Right renal cortex interstitium (tissue), 3 donors: ENCODE data around the gene ALPP. TPM values are rescaled to one million over a fixed set of nuclear protein-coding genes. Genes with fewer than 3 reads are reported as not detected.
"Not testable (repeated sequence)": the region's sequence is repeated elsewhere in the genome, so short reads cannot be mapped to it uniquely, and the experiment has no call there.

Experiments used
- DNase-seq, 3 donors: peaks; one replicate each; pipeline ENCODE4 v3.0.0-alpha.2; 2013; ENCODE audit warnings: low read depth in 3 of 3, low spot score in 2 of 3
- polyA plus RNA-seq, 3 donors: library from polyadenylated mRNA; unstranded; fragments of 120-200 nt; gene quantifications; one replicate each; pipeline ENCODE4 v1.2.1, GENCODE V29; 2013; ENCODE audit not compliant: insufficient read length in 3 of 3

ALPP gene
- polyA plus RNA-seq, 3 donors: 0.06 TPM; not detected in 2

DNA sequence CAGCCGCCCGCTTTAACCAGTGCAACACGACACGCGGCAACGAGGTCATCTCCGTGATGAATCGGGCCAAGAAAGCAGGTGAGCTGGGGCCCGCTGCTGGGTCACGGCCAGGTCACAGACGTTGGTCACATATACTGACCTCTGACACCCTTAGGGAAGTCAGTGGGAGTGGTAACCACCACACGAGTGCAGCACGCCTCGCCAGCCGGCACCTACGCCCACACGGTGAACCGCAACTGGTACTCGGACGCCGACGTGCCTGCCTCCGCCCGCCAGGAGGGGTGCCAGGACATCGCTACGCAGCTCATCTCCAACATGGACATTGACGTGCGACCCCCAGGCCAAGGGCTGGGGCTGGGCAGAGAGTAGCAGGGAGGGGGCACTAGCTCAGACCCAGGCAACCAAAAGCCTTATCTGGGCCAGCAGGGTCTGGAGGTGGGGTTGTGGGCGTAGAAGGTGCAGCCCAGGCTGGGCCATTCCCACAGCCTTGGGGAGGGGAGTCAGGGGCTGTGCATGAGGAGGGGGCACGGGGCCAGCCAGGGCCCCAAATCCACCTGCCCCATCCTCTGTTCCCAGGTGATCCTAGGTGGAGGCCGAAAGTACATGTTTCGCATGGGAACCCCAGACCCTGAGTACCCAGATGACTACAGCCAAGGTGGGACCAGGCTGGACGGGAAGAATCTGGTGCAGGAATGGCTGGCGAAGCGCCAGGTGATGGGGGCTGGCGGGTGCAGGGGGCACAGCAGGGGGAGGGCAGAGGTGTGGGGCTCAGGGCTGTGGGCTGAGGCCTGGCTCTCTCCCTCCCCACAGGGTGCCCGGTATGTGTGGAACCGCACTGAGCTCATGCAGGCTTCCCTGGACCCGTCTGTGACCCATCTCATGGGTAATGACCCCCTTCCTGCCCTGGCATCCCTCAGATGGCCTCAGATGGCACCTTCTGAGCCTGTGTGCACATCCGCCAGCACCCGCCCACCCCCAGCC, 1.3 kb downstream of the ALPP start:
- DNase-seq: not testable (repeated sequence)

DNA sequence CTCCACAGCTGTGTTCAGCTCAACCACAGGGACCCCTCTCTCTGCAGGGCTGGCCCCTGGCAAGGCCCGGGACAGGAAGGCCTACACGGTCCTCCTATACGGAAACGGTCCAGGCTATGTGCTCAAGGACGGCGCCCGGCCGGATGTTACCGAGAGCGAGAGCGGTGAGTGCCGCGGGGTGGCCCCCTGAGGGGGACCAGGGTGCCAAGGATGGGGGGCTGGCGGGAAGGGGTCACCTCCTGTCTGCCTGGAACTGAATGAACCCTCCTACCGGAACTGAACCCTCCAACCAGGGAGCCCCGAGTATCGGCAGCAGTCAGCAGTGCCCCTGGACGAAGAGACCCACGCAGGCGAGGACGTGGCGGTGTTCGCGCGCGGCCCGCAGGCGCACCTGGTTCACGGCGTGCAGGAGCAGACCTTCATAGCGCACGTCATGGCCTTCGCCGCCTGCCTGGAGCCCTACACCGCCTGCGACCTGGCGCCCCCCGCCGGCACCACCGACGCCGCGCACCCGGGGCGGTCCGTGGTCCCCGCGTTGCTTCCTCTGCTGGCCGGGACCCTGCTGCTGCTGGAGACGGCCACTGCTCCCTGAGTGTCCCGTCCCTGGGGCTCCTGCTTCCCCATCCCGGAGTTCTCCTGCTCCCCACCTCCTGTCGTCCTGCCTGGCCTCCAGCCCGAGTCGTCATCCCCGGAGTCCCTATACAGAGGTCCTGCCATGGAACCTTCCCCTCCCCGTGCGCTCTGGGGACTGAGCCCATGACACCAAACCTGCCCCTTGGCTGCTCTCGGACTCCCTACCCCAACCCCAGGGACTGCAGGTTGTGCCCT, 2.9 kb downstream of the ALPP start:
- DNase-seq: not testable (repeated sequence)

GRCh38 chr2:232382331-232383225, 4.0 kb downstream of the ALPP start:
- DNase-seq: no peak

GRCh38 chr2:232384466-232384865, 5.9 kb downstream of the ALPP start:
- DNase-seq: no peak

DNA sequence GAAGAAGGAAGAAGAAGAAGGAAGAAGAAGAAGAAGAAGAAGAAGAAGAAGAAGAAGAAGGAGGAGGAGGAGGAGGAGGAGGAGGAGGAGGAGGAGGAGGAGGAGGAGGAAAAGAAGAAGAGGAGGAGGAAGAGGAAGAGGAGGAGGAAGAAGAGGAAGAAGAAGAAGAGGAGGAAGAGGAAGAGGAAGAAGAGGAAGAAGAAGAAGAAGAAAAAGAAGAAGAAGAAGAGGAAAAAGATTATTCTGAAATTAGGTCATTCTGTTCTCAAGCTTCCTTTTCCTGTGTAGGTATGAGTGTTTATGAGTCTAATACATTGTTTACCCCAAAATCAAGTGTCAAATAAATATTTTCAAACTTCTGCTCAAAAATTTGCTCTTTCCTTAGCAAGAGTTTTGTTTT, 6.5 kb downstream of the ALPP start:
- DNase-seq: not testable (repeated sequence)

GRCh38 chr2:232385660-232386489, 7.3 kb downstream of the ALPP start:
- DNase-seq: no peak

DNA sequence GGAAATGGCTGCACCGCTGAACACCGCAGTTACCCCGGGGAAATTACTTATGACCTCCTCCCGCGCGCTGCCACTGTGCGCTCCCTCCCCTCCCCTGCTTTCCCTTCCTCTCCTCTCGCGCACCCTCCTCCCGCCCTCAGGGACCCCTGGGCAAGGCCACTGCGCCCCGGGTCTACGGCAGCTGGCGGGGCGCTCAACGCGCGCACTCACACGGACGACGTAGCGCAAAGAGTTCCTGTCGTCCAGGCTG, 7.9 kb downstream of the ALPP start:
- DNase-seq: no peak

DNA sequence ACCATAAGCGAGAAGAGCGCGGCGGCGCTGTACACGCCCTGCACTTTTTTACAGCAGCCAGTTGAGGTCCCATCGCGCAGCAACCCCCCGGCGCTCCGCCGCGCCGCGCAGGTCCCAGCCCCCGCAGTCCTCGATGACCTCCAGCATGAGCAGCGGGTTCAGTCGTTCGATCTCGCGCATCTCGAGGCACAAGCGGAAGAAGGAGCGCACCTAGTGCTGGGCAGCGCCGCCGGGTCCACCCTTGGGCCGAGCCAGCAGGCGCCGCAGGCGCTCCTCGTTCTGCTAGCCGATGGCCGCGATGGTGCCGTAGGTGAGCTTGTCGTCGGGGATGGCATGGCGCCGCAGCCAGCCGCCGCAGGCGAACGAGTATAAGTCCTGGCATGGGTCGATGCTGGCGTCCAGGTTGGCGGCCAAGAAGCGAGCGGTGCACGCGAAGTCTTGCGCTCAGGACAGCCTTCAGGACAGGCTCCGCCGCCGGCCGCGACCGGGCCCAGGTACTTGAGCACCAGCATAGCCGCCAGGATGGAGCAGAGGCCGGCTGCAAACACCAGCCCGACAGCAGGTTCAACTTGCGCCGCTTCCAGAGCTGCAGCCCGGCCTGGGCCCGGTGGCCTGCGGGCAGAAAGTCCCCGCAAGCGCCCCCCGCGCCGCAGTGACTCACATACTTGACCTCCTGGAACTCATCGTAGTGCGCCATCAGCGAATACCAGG, 8.3 kb downstream of the ALPP start:
- no peak for DNase-seq

- no peak for DNase-seq
These were observed 9.1 kb downstream of the ALPP start for GRCh38 chr2:232387451-232388171.

GRCh38 chr2:232388324-232388891, 9.9 kb downstream of the ALPP start:
- no peak for DNase-seq

GRCh38 chr2:232389327-232389726, 10.8 kb downstream of the ALPP start:
- no peak for DNase-seq

DNA sequence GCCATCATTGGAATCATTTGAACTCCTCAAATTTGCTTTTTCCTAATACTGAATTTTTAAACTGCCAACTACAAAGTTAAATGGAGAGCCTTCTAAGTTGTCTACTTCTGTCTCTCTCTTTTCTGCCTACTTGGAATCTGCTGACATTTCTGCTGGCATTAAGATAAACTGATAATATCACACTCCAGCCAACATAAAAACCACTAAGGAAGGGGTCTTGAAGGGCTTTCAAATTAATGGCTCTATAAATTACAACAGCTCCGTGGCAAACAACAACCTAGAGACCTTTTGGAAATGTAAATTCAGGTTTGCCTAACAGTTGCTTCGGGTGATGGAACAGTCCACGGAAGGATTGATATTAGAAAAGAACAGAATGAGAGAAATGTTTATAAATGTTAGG, 12.1 kb downstream of the ALPP start:
- no peak for DNase-seq

DNA sequence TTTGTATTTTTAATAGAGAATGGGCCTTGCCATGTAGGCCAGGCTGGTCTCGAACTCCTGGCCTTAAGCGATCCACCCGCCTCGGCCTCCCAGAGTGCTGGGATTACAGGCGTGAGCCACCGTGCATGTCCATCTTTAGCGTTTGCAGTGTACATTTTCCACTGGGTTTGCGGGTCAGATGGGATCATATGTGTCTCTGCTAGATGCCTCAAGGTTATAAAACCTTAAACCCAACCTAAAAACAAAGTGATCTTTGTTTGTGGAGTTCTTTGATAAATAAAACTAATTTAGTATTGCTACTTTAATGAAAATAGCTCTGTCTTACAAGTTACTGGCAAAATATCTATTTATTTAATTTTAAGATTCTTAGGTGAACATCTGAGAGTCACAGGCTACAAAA, 15.0 kb downstream of the ALPP start:
- no peak for DNase-seq

- DNase-seq: not testable (repeated sequence)
These were observed 15.9 kb downstream of the ALPP start for GRCh38 chr2:232394431-232394830.

DNA sequence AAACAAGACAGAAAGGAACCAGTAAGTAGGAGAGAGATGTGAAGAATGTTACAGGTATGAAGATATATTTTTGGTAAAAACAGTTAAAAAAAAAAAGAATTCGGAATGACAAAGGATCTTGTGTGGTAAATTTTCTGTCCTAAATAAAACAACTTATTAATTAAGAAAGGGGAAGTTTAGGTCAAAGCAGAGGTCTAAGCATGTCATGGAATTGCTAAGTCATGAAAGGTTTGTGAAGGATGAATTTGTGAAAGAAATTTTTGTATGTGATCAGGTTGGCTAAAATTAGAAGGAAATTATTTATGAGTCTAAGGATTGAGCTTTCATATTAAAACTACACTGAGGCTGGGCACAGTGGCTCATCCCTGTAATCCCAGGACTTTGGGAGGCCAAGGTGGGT, 17.0 kb downstream of the ALPP start:
- DNase-seq: no peak

GRCh38 chr2:232396683-232397082, 18.1 kb downstream of the ALPP start:
- no peak for DNase-seq

DNA sequence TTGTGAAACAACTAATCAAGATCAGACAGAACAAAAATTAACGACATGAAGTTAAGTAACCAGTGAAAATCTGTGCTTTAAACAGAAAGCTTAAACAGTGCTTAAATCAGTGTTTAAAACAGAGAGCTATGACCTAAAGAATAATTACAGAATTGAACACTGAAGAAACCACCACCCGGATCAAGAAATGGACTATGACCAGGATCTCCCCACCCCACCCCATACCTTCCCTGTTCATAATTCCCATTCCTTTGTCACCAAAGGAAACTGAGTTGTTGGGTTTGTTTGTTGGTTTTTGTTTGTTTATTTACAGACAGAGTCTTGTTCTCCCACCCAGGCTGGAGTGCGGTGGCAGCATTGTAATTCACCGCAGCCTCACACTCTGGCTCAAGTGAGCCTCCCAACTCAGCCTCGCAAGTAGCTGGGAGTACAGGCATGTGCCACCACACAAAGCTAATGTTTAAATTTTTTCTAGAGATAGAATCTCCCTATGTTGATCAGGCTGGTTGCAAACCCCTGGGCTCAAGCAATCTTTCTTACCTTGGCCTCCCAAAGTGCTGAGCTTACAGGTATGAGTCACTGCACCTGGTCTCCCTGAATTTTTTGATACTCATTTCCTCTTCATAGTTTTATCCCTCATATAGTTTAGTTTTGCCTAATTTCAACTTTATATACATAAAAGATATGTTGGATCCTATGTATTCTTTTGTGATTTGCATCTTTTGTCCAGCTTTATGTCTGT, 19.9 kb downstream of the ALPP start:
- no peak for DNase-seq
